GM18498 (cell line): ENCODE measurements around the gene GPRC5A.
"Not testable (repeated sequence)": the region's sequence is repeated elsewhere in the genome, so short reads cannot be mapped to it uniquely, and the experiment has no call there.

Experiments used
- ATAC-seq: cut with Tn5 transposase; IDR thresholded peaks from one replicate; pipeline ENCODE4 v1.9.1; 2021; ENCODE audit warnings: mild to moderate bottlenecking, moderate library complexity; ENCODE audit not compliant: unreplicated experiment

GPRC5A gene

GRCh38 chr12:12891080-12891880 lies at the start of gene GPRC5A:
Gene GPRC5A (plus strand): TSS chr12:12891562. CDS start chr12:12908250, 16,688 bp downstream.
- peak; percentile 40 for ATAC-seq

GRCh38 chr12:12845794-12846243 lies 45.5 kb upstream of the GPRC5A start:
- ATAC-seq = no peak

- not testable (repeated sequence) for ATAC-seq
Measured at GRCh38 chr12:12846780-12847179, 44.6 kb upstream of the GPRC5A start.

- no peak for ATAC-seq
Measured at GRCh38 chr12:12853435-12853834, 37.9 kb upstream of the GPRC5A start.

GRCh38 chr12:12859690-12860089 lies 31.7 kb upstream of the GPRC5A start:
- ATAC-seq = no peak

- no peak for ATAC-seq
Measured at GRCh38 chr12:12864243-12864642, 27.1 kb upstream of the GPRC5A start.

GRCh38 chr12:12868477-12869235 lies 22.7 kb upstream of the GPRC5A start:
- no peak for ATAC-seq

GRCh38 chr12:12870465-12870864 lies 20.9 kb upstream of the GPRC5A start:
- no peak for ATAC-seq

- no peak for ATAC-seq
Measured at GRCh38 chr12:12871587-12872138, 19.7 kb upstream of the GPRC5A start.

- ATAC-seq = no peak
Measured at GRCh38 chr12:12872139-12872933, 19.0 kb upstream of the GPRC5A start.

- no peak for ATAC-seq
Measured at GRCh38 chr12:12872934-12873275, 18.5 kb upstream of the GPRC5A start.

GRCh38 chr12:12874029-12874428 lies 17.3 kb upstream of the GPRC5A start:
- no peak for ATAC-seq

- ATAC-seq = not testable (repeated sequence)
Measured at GRCh38 chr12:12875301-12875700, 16.1 kb upstream of the GPRC5A start.

- ATAC-seq = no peak
Measured at GRCh38 chr12:12877153-12877768, 14.1 kb upstream of the GPRC5A start.

GRCh38 chr12:12877781-12878455 lies 13.4 kb upstream of the GPRC5A start:
- no peak for ATAC-seq

GRCh38 chr12:12880537-12880936 lies 10.8 kb upstream of the GPRC5A start:
- ATAC-seq = no peak

GRCh38 chr12:12881151-12881909 lies 10.0 kb upstream of the GPRC5A start:
- no peak for ATAC-seq

- no peak for ATAC-seq
Measured at GRCh38 chr12:12882288-12882687, 9.1 kb upstream of the GPRC5A start.

- no peak for ATAC-seq
Measured at GRCh38 chr12:12883369-12884001, 7.9 kb upstream of the GPRC5A start.
